Measurements from ENCODE around the gene SNED1. TPM values are rescaled to one million over a fixed set of nuclear protein-coding genes. Genes with fewer than 3 reads are reported as not detected.

Gene SNED1
- total RNA-seq, 1 experiment from 2014 or later: not detected

- Mint-ChIP-seq H3K27me3 (ENCODE audit: insufficient read depth, unreplicated experiment) (no peaks in the 10 kb centered on the region), H3K4me3 (ENCODE audit: unreplicated experiment) (no peak overlapping the region), H3K4me1 (ENCODE audit: low read depth, unreplicated experiment) (no peaks in the 10 kb centered on the region), H3K27ac (ENCODE audit: unreplicated experiment) (no peak overlapping the region), H3K9me3 (ENCODE audit: unreplicated experiment) (no peaks in the 10 kb centered on the region), H3K36me3 (ENCODE audit: insufficient read depth, unreplicated experiment) (no peaks in the 10 kb centered on the region)
- H3K9me3 ChIP-seq: no peaks in the 10 kb centered on the region
- ChIA-PET CTCF (interaction anchor here (1.0 kb wide), 1 partner anchor 150 kb away, joined by 3 read pairs; no protein-coding TSS in a partner anchor), POLR2A (no interaction called here)
- no TSS peak for BruUV-seq (replicated peaks)
- no peaks in the 10 kb centered on the region for H3K36me3 ChIP-seq (ENCODE audit: control insufficient read depth, insufficient read depth, low read length)
- no peaks in the 10 kb centered on the region for H3K4me1 ChIP-seq
- intact Hi-C loops (cut with micrococcal nuclease; ENCODE audit: unreplicated experiment): no loop called here
- no peaks in the 10 kb centered on the region for H3K27me3 ChIP-seq (replicated peaks; ENCODE audit: control insufficient read depth, insufficient read depth, low read length)
- TF ChIP-seq, protein P1, sequence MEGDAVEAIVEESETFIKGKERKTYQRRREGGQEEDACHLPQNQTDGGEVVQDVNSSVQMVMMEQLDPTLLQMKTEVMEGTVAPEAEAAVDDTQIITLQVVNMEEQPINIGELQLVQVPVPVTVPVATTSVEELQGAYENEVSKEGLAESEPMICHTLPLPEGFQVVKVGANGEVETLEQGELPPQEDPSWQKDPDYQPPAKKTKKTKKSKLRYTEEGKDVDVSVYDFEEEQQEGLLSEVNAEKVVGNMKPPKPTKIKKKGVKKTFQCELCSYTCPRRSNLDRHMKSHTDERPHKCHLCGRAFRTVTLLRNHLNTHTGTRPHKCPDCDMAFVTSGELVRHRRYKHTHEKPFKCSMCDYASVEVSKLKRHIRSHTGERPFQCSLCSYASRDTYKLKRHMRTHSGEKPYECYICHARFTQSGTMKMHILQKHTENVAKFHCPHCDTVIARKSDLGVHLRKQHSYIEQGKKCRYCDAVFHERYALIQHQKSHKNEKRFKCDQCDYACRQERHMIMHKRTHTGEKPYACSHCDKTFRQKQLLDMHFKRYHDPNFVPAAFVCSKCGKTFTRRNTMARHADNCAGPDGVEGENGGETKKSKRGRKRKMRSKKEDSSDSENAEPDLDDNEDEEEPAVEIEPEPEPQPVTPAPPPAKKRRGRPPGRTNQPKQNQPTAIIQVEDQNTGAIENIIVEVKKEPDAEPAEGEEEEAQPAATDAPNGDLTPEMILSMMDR (IDR thresholded peaks at IDR 0.05; ENCODE audit: insufficient read depth in 1 of 2, low read depth in 1 of 2, low read length in 1 of 2, severe bottlenecking in 1 of 2, unreplicated experiment in 1 of 2): no peak
- H3K4me3 ChIP-seq (ENCODE audit: low read depth, low read length): no peak overlapping the region
- DNase-seq: peak in 1 of 2 experiments; percentile 22
These were observed 7.6 kb upstream of the SNED1 start for GRCh38 chr2:240990726-240991377.

GRCh38 chr2:240991378-240992263 is 6.8 kb upstream of the SNED1 start:
- no peaks in the 10 kb centered on the region for H3K4me1 ChIP-seq
- POLR2A ChIA-PET: no interaction called here
- no peaks in the 10 kb centered on the region for H3K36me3 Mint-ChIP-seq (ENCODE audit: insufficient read depth, unreplicated experiment)
- intact Hi-C loops (cut with micrococcal nuclease; ENCODE audit: unreplicated experiment): no loop called here
- no peak overlapping the region for H3K4me3 ChIP-seq (ENCODE audit: low read depth, low read length)
- no peak overlapping the region for H3K4me3 Mint-ChIP-seq (ENCODE audit: unreplicated experiment)
- TF ChIP-seq, protein P1 (IDR thresholded peaks at IDR 0.05; ENCODE audit: insufficient read depth in 1 of 2, low read depth in 1 of 2, low read length in 1 of 2, severe bottlenecking in 1 of 2, unreplicated experiment in 1 of 2): no peak
- CTCF ChIA-PET: no interaction called here
- no TSS peak for BruUV-seq (replicated peaks)
- H3K36me3 ChIP-seq (ENCODE audit: control insufficient read depth, insufficient read depth, low read length): no peaks in the 10 kb centered on the region
- H3K27ac Mint-ChIP-seq (ENCODE audit: unreplicated experiment): no peak overlapping the region
- DNase-seq: peak in 1 of 2 experiments; percentile 26
- no peaks in the 10 kb centered on the region for H3K9me3 Mint-ChIP-seq (ENCODE audit: unreplicated experiment)
- H3K27me3 ChIP-seq (replicated peaks; ENCODE audit: control insufficient read depth, insufficient read depth, low read length): no peaks in the 10 kb centered on the region
- H3K4me1 Mint-ChIP-seq (ENCODE audit: low read depth, unreplicated experiment): no peaks in the 10 kb centered on the region
- no peaks in the 10 kb centered on the region for H3K27me3 Mint-ChIP-seq (ENCODE audit: insufficient read depth, unreplicated experiment)
- H3K9me3 ChIP-seq: no peaks in the 10 kb centered on the region

GRCh38 chr2:240992572-240993291 is 5.7 kb upstream of the SNED1 start:
- POLR2A ChIA-PET: no interaction called here
- H3K27me3 Mint-ChIP-seq (ENCODE audit: insufficient read depth, unreplicated experiment): no peaks in the 10 kb centered on the region
- Histone ChIP-seq H3K36me3 (ENCODE audit: control insufficient read depth, insufficient read depth, low read length) (no peaks in the 10 kb centered on the region), H3K9me3 (no peaks in the 10 kb centered on the region), H3K27me3 (replicated peaks; ENCODE audit: control insufficient read depth, insufficient read depth, low read length) (no peaks in the 10 kb centered on the region), H3K4me1 (no peaks in the 10 kb centered on the region), H3K4me3 (ENCODE audit: low read depth, low read length) (no peak overlapping the region)
- DNase-seq: peak in 1 of 2 experiments; percentile 16
- intact Hi-C loops (cut with micrococcal nuclease; ENCODE audit: unreplicated experiment): no loop called here
- BruUV-seq (replicated peaks): no TSS peak
- no peaks in the 10 kb centered on the region for H3K4me1 Mint-ChIP-seq (ENCODE audit: low read depth, unreplicated experiment)
- no peak overlapping the region for H3K27ac Mint-ChIP-seq (ENCODE audit: unreplicated experiment)
- H3K4me3 Mint-ChIP-seq (ENCODE audit: unreplicated experiment): no peak overlapping the region
- no peaks in the 10 kb centered on the region for H3K9me3 Mint-ChIP-seq (ENCODE audit: unreplicated experiment)
- H3K36me3 Mint-ChIP-seq (ENCODE audit: insufficient read depth, unreplicated experiment): no peaks in the 10 kb centered on the region
- CTCF ChIA-PET: no interaction called here
- TF ChIP-seq, protein P1 (IDR thresholded peaks at IDR 0.05; ENCODE audit: insufficient read depth in 1 of 2, low read depth in 1 of 2, low read length in 1 of 2, severe bottlenecking in 1 of 2, unreplicated experiment in 1 of 2): no peak
